Measurements from ENCODE around the gene EXOC3L4.

The EXOC3L4 gene

GRCh38 chr14:103130965-103131364, 36.4 kb downstream of the EXOC3L4 start:
- peaks cover 13% of the 10 kb centered on the region for H3K79me2 ChIP-seq (ENCODE audit: control insufficient read depth, insufficient read depth, low read length, unreplicated experiment)
- peaks cover 30% of the 10 kb centered on the region; the same call in 1 of the 2 replicates for H3K36me3 ChIP-seq (ENCODE audit: insufficient read depth, low read length)
- no peaks in the 10 kb centered on the region for H3K27me3 ChIP-seq (ENCODE audit: insufficient read depth, low read length)
- peak overlapping the region; percentile 31; the same call in 1 of the 2 replicates for H3K27ac ChIP-seq (ENCODE audit: low read depth, low read length)
- no peak overlapping the region for H2AFZ ChIP-seq (ENCODE audit: low read length, unreplicated experiment)
- H3K4me3 ChIP-seq (ENCODE audit: low read depth, low read length), result no peak overlapping the region
- H3K4me1 ChIP-seq (ENCODE audit: control insufficient read depth, insufficient read depth, low read length, unreplicated experiment), result peaks cover 43% of the 10 kb centered on the region

- Histone ChIP-seq H3K79me2 (ENCODE audit: control insufficient read depth, insufficient read depth, low read length, unreplicated experiment) (peaks cover 9% of the 10 kb centered on the region), H3K4me3 (ENCODE audit: low read depth, low read length) (no peak overlapping the region), H3K4me1 (ENCODE audit: control insufficient read depth, insufficient read depth, low read length, unreplicated experiment) (peaks cover 45% of the 10 kb centered on the region), H2AFZ (ENCODE audit: low read length, unreplicated experiment) (no peak overlapping the region), H3K27ac (ENCODE audit: low read depth, low read length) (no peak overlapping the region), H3K27me3 (ENCODE audit: insufficient read depth, low read length) (no peaks in the 10 kb centered on the region), H3K36me3 (ENCODE audit: insufficient read depth, low read length) (peaks cover 30% of the 10 kb centered on the region; the same call in 1 of the 2 replicates)
Measured at GRCh38 chr14:103131580-103131979, 37.1 kb downstream of the EXOC3L4 start.

- Histone ChIP-seq H2AFZ (ENCODE audit: low read length, unreplicated experiment) (no peak overlapping the region), H3K4me1 (ENCODE audit: control insufficient read depth, insufficient read depth, low read length, unreplicated experiment) (peaks cover 48% of the 10 kb centered on the region), H3K27me3 (ENCODE audit: insufficient read depth, low read length) (no peaks in the 10 kb centered on the region), H3K36me3 (ENCODE audit: insufficient read depth, low read length) (peaks cover 30% of the 10 kb centered on the region; the same call in 1 of the 2 replicates), H3K4me3 (ENCODE audit: low read depth, low read length) (no peak overlapping the region), H3K27ac (ENCODE audit: low read depth, low read length) (no peak overlapping the region), H3K79me2 (ENCODE audit: control insufficient read depth, insufficient read depth, low read length, unreplicated experiment) (peaks cover 6% of the 10 kb centered on the region)
Measured at GRCh38 chr14:103132381-103133209, 38.1 kb downstream of the EXOC3L4 start.

GRCh38 chr14:103133210-103134140, 39.0 kb downstream of the EXOC3L4 start:
- H2AFZ ChIP-seq (ENCODE audit: low read length, unreplicated experiment), result no peak overlapping the region
- H3K36me3 ChIP-seq (ENCODE audit: insufficient read depth, low read length), result peaks cover 30% of the 10 kb centered on the region; the same call in 1 of the 2 replicates
- peaks cover 39% of the 10 kb centered on the region for H3K4me1 ChIP-seq (ENCODE audit: control insufficient read depth, insufficient read depth, low read length, unreplicated experiment)
- no peaks in the 10 kb centered on the region for H3K27me3 ChIP-seq (ENCODE audit: insufficient read depth, low read length)
- no peak overlapping the region for H3K27ac ChIP-seq (ENCODE audit: low read depth, low read length)
- no peak overlapping the region for H3K4me3 ChIP-seq (ENCODE audit: low read depth, low read length)
- H3K79me2 ChIP-seq (ENCODE audit: control insufficient read depth, insufficient read depth, low read length, unreplicated experiment), result no peaks in the 10 kb centered on the region

- peaks cover 30% of the 10 kb centered on the region; the same call in 1 of the 2 replicates for H3K36me3 ChIP-seq (ENCODE audit: insufficient read depth, low read length)
- no peaks in the 10 kb centered on the region for H3K27me3 ChIP-seq (ENCODE audit: insufficient read depth, low read length)
- no peaks in the 10 kb centered on the region for H3K79me2 ChIP-seq (ENCODE audit: control insufficient read depth, insufficient read depth, low read length, unreplicated experiment)
- peaks cover 29% of the 10 kb centered on the region for H3K4me1 ChIP-seq (ENCODE audit: control insufficient read depth, insufficient read depth, low read length, unreplicated experiment)
- no peak overlapping the region for H3K27ac ChIP-seq (ENCODE audit: low read depth, low read length)
- H3K4me3 ChIP-seq (ENCODE audit: low read depth, low read length), result no peak overlapping the region
- H2AFZ ChIP-seq (ENCODE audit: low read length, unreplicated experiment), result no peak overlapping the region
Measured at GRCh38 chr14:103134405-103134804, 39.9 kb downstream of the EXOC3L4 start.

GRCh38 chr14:103134919-103135318, 40.4 kb downstream of the EXOC3L4 start:
- Histone ChIP-seq H3K36me3 (ENCODE audit: insufficient read depth, low read length) (peaks cover 30% of the 10 kb centered on the region; the same call in 1 of the 2 replicates), H3K27ac (ENCODE audit: low read depth, low read length) (no peak overlapping the region), H2AFZ (ENCODE audit: low read length, unreplicated experiment) (no peak overlapping the region)

GRCh38 chr14:103135333-103136260, 41.1 kb downstream of the EXOC3L4 start:
- no peaks in the 10 kb centered on the region for H3K79me2 ChIP-seq (ENCODE audit: control insufficient read depth, insufficient read depth, low read length, unreplicated experiment)
- H3K4me3 ChIP-seq (ENCODE audit: low read depth, low read length), result no peak overlapping the region
- H2AFZ ChIP-seq (ENCODE audit: low read length, unreplicated experiment), result no peak overlapping the region
- H3K4me1 ChIP-seq (ENCODE audit: control insufficient read depth, insufficient read depth, low read length, unreplicated experiment), result peaks cover 19% of the 10 kb centered on the region
- H3K27me3 ChIP-seq (ENCODE audit: insufficient read depth, low read length), result no peaks in the 10 kb centered on the region
- peaks cover 30% of the 10 kb centered on the region; the same call in 1 of the 2 replicates for H3K36me3 ChIP-seq (ENCODE audit: insufficient read depth, low read length)
- H3K27ac ChIP-seq (ENCODE audit: low read depth, low read length), result peak overlapping the region; percentile 70; the same call in 1 of the 2 replicates

More at GRCh38 chr14:103134919-103135318, 40.4 kb downstream of the EXOC3L4 start:
- Histone ChIP-seq H3K27me3 (ENCODE audit: insufficient read depth, low read length) (no peaks in the 10 kb centered on the region), H3K4me3 (ENCODE audit: low read depth, low read length) (no peak overlapping the region), H3K4me1 (ENCODE audit: control insufficient read depth, insufficient read depth, low read length, unreplicated experiment) (peaks cover 25% of the 10 kb centered on the region), H3K79me2 (ENCODE audit: control insufficient read depth, insufficient read depth, low read length, unreplicated experiment) (no peaks in the 10 kb centered on the region)

- no peak overlapping the region for H2AFZ ChIP-seq (ENCODE audit: low read length, unreplicated experiment)
Measured at GRCh38 chr14:103136388-103137271, 42.1 kb downstream of the EXOC3L4 start.

GRCh38 chr14:103137689-103138300, 43.3 kb downstream of the EXOC3L4 start:
- no peaks in the 10 kb centered on the region for H3K79me2 ChIP-seq (ENCODE audit: control insufficient read depth, insufficient read depth, low read length, unreplicated experiment)
- peaks cover 22% of the 10 kb centered on the region; the same call in 1 of the 2 replicates for H3K36me3 ChIP-seq (ENCODE audit: insufficient read depth, low read length)
- peaks cover 13% of the 10 kb centered on the region for H3K4me1 ChIP-seq (ENCODE audit: control insufficient read depth, insufficient read depth, low read length, unreplicated experiment)
- no peak overlapping the region for H3K4me3 ChIP-seq (ENCODE audit: low read depth, low read length)
- no peaks in the 10 kb centered on the region for H3K27me3 ChIP-seq (ENCODE audit: insufficient read depth, low read length)
- H2AFZ ChIP-seq (ENCODE audit: low read length, unreplicated experiment), result no peak overlapping the region
- peak overlapping the region; percentile 70; the same call in 1 of the 2 replicates for H3K27ac ChIP-seq (ENCODE audit: low read depth, low read length)

More at GRCh38 chr14:103136388-103137271, 42.1 kb downstream of the EXOC3L4 start:
- H3K79me2 ChIP-seq (ENCODE audit: control insufficient read depth, insufficient read depth, low read length, unreplicated experiment), result no peaks in the 10 kb centered on the region
- H3K27ac ChIP-seq (ENCODE audit: low read depth, low read length), result peak overlapping the region; percentile 70
- H3K36me3 ChIP-seq (ENCODE audit: insufficient read depth, low read length), result peaks cover 30% of the 10 kb centered on the region; the same call in 1 of the 2 replicates
- no peaks in the 10 kb centered on the region for H3K27me3 ChIP-seq (ENCODE audit: insufficient read depth, low read length)
- H3K4me3 ChIP-seq (ENCODE audit: low read depth, low read length), result no peak overlapping the region
- H3K4me1 ChIP-seq (ENCODE audit: control insufficient read depth, insufficient read depth, low read length, unreplicated experiment), result peaks cover 11% of the 10 kb centered on the region
